Endothelial cell of umbilical vein (primary cell): ENCODE measurements around the gene KRT26. TPM values are rescaled to one million over a fixed set of nuclear protein-coding genes. Genes with fewer than 3 reads are reported as not detected.

Experiments
- BruUV-seq: library from RNA; stranded (reverse); fragments of 400-500 nt; replicated peaks from 2 replicates; lab custom pipeline; 2021; lab: Mats Ljungman, UMichigan
- CTCF ChIA-PET: fragments of 300-600, 350-600 bp; sonication (Branson Sonifier 250); formaldehyde crosslinking; loops from one replicate; lab custom pipeline; 2021; ENCODE audit warnings: antibody characterized with exemption, inconsistent platforms; lab: Charles Lee
- POLR2A ChIA-PET: fragments of 300-600, 350-600 bp; sonication (Branson Sonifier 250); formaldehyde crosslinking; loops from one replicate; lab custom pipeline; 2021; ENCODE audit warnings: antibody characterized with exemption, inconsistent platforms; lab: Charles Lee
- DNase-seq: peaks from one replicate; pipeline ENCODE4 v3.0.0-alpha.2; 2011; ENCODE audit warnings: low read depth, low spot score
- FAIRE-seq: peaks from 2 replicates; lab custom pipeline; 2011; peaks lifted over from hg19 to GRCh38; lab: Jason Lieb, UNC
- H2AFZ ChIP-seq: 2 replicates; pipeline ENCODE4 v1.6.0; 2012; ENCODE audit warnings: low read depth, low read length, control low read depth, inconsistent platforms
- H3K27ac ChIP-seq: 2 replicates; pipeline ENCODE4 v1.5.1; 2011; ENCODE audit warnings: low read depth, mild to moderate bottlenecking, control low read depth, low read length, moderate library complexity; ENCODE audit not compliant: insufficient read depth
- H3K27me3 ChIP-seq, 2 experiments: 2 replicates each; pipeline versions ENCODE4 v1.6.0 to v1.6.1; 2011; ENCODE audit warnings: low read length in 2 of 2, mixed read lengths in 1 of 2; ENCODE audit not compliant: control insufficient read depth in 2 of 2, insufficient read depth in 2 of 2
- H3K36me3 ChIP-seq, 2 experiments: 2 replicates in 1 of 2; 3 replicates in 1 of 2; pipeline ENCODE4 v1.5.1; 2011; ENCODE audit warnings: low read length in 2 of 2, mild to moderate bottlenecking in 1 of 2, moderate library complexity in 1 of 2; ENCODE audit not compliant: control insufficient read depth in 2 of 2, insufficient read depth in 2 of 2; ENCODE audit errors: extremely low read depth in 1 of 2
- H3K4me1 ChIP-seq: 3 replicates; pipeline ENCODE4 v1.5.1; 2011; ENCODE audit warnings: mild to moderate bottlenecking, low read length; ENCODE audit not compliant: control insufficient read depth, insufficient read depth; ENCODE audit errors: extremely low read depth
- H3K4me2 ChIP-seq: 2 replicates; pipeline ENCODE4 v1.6.1; 2011; ENCODE audit warnings: low read length, control low read depth, mixed read lengths; ENCODE audit not compliant: insufficient read depth
- H3K4me3 ChIP-seq, 3 experiments: fragments of 200-600 bp in 1 of 3; sonication (generic), shearing (Covaris generic) in 1 of 3; replicated peaks in 1 of 3; 2 replicates each; pipeline ENCODE4 v1.5.1; 2011 to 2016; ENCODE audit warnings: control low read depth in 3 of 3, low read length in 3 of 3, mild to moderate bottlenecking in 2 of 3, inconsistent platforms in 1 of 3, low read depth in 1 of 3, moderate library complexity in 1 of 3; ENCODE audit not compliant: insufficient read depth in 1 of 3
- H3K79me2 ChIP-seq: 2 replicates; pipeline ENCODE4 v1.6.0; 2012; ENCODE audit warnings: low read length, inconsistent platforms; ENCODE audit not compliant: control insufficient read depth, insufficient read depth
- H3K9ac ChIP-seq: replicated peaks from 2 replicates; pipeline ENCODE3; 2011; ENCODE audit warnings: low read length, control low read depth; ENCODE audit not compliant: insufficient read depth; ENCODE audit errors: extremely low read depth
- H3K9me1 ChIP-seq: replicated peaks from 3 replicates; pipeline ENCODE4 v1.6.0; 2011; ENCODE audit warnings: mild to moderate bottlenecking, low read length; ENCODE audit not compliant: control insufficient read depth, insufficient read depth; ENCODE audit errors: extremely low read depth
- H3K9me3 ChIP-seq: replicated peaks from 2 replicates; pipeline ENCODE4 v1.5.1; 2012; ENCODE audit warnings: low read length, inconsistent platforms; ENCODE audit not compliant: control insufficient read depth, insufficient read depth
- H4K20me1 ChIP-seq: replicated peaks from 2 replicates; pipeline ENCODE3; 2011; ENCODE audit warnings: mild to moderate bottlenecking, low read length; ENCODE audit not compliant: control insufficient read depth, insufficient read depth; ENCODE audit errors: extremely low read depth
- EZH2 ChIP-seq: IDR thresholded peaks from 2 replicates; pipeline ENCODE4 v1.6.1; 2012; ENCODE audit warnings: borderline replicate concordance, low read depth, mild to moderate bottlenecking, moderate library complexity, low read length, inconsistent platforms; ENCODE audit not compliant: severe bottlenecking
- FOS ChIP-seq: IDR thresholded peaks from 2 replicates; pipeline ENCODE4 v1.6.1; 2011; ENCODE audit warnings: mild to moderate bottlenecking, low read length, moderate library complexity, borderline replicate concordance; ENCODE audit not compliant: insufficient read depth
- GATA2 ChIP-seq: IDR thresholded peaks from 2 replicates; pipeline ENCODE4 v1.7.0; 2011; ENCODE audit warnings: low read depth, mild to moderate bottlenecking, moderate library complexity, mixed read lengths, low read length; ENCODE audit not compliant: insufficient read length, insufficient read depth
- JUN ChIP-seq: IDR thresholded peaks from 2 replicates; pipeline ENCODE4 v1.6.1; 2011; ENCODE audit warnings: borderline replicate concordance, low read depth; ENCODE audit not compliant: insufficient read length, insufficient read depth
- MYC ChIP-seq: IDR thresholded peaks from one replicate; pipeline ENCODE4 v1.6.1; 2011; ENCODE audit warnings: mild to moderate bottlenecking, low read depth, low read length
- POLR2A ChIP-seq: IDR thresholded peaks from 2 replicates; pipeline ENCODE4 v1.6.1; 2012; ENCODE audit warnings: low read depth, mild to moderate bottlenecking, control low read depth, low read length
- POLR2AphosphoS5 ChIP-seq: IDR thresholded peaks from 2 replicates; pipeline ENCODE4 v1.6.1; 2012; ENCODE audit warnings: low read depth, mild to moderate bottlenecking, control low read depth, low read length, moderate library complexity; ENCODE audit not compliant: insufficient read depth
- dilution Hi-C: fragments of 300-500 bp; cut with MboI; formaldehyde crosslinking; loops from one replicate; pipeline ENCODE4 v1.15.0; 2019; ENCODE audit warnings: low sequenced_read_pairs; ENCODE audit not compliant: extremely low pct_ligation_motif_present
- intact Hi-C: fragments of 100-400 bp; cut with micrococcal nuclease; formaldehyde crosslinking; loops from one replicate; pipeline ENCODE4 v1.10.0; 2022
- polyA plus RNA-seq, 4 experiments: library from polyadenylated mRNA; depleted of rRNA in 3 of 4; stranded (reverse) in 3 of 4; unstranded in 1 of 4; fragments of >200 nt; gene quantifications; 2 replicates each; pipeline versions ENCODE4 v1.2.1 to v1.2.3, GENCODE V29; 2011 to 2012; ENCODE audit warnings: missing spikeins in 1 of 4
- total RNA-seq: library from RNA; stranded (reverse); gene quantifications from 2 replicates; pipeline ENCODE4 v1.2.3, GENCODE V29; 2021
- TF ChIP-seq, protein P1 (sequence below), 2 donors: IDR thresholded peaks; 1 replicate in 1 of 2; 2 replicates in 1 of 2; pipeline ENCODE4 v1.5.1; 2011; ENCODE audit warnings: low read length in 2 of 2, mild to moderate bottlenecking in 2 of 2, moderate library complexity in 2 of 2, control low read depth in 1 of 2, inconsistent platforms in 1 of 2, low read depth in 1 of 2; ENCODE audit not compliant: insufficient read depth in 1 of 2; ENCODE audit errors: extremely low read depth in 1 of 2
- TF ChIP-seq, protein P2 (sequence below): IDR thresholded peaks from 2 replicates; pipeline ENCODE4 v1.6.1; 2011; ENCODE audit not compliant: insufficient read depth, insufficient read length

The KRT26 gene
- total and polyA plus RNA-seq, 2 donors (not counting 3 experiments of a cell fraction or from before 2014, with no cell fraction given) = not detected

DNA sequence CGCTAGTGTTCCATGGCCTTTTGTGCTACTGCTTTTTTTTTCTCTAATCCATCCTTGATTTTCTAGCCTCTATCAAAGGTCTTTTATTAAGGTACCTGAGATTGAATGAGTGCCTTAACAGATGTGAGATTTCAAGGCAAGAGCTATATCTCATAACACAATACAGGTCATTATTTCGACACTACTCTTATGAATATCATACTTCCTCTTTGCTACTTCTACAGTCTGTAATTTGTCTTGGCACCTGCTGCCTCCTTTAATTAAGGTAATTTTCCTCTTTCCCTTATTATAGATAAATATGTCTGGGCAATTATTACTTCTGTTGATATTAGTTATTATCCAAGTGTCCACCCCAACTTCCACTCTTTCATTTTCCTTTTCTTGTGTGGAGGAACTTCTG, 22.5 kb upstream of the KRT26 start:
- CTCF ChIA-PET = interaction anchor here (3.2 kb wide), 1 partner anchor 179 kb away, joined by 19 read pairs; no protein-coding TSS in a partner anchor
- Histone ChIP-seq H3K79me2 (no peaks in the 10 kb centered on the region), H2AFZ (no peak overlapping the region), H3K4me2 (no peak overlapping the region), H3K36me3 (no peaks in the 10 kb centered on the region), H3K27me3 (peaks cover 8 to 13% of the 10 kb centered on the region in 2 experiments), H3K9ac (no peak overlapping the region), H3K4me1 (no peaks in the 10 kb centered on the region), H3K27ac (no peak overlapping the region), H4K20me1 (no peaks in the 10 kb centered on the region), H3K9me1 (no peaks in the 10 kb centered on the region), H3K4me3 (no peak overlapping the region), H3K9me3 (no peaks in the 10 kb centered on the region)
- POLR2A ChIA-PET = no interaction called here
- TF ChIP-seq JUN = no peak
- TF ChIP-seq EZH2 = no peak
- no peak for TF ChIP-seq POLR2A
- TF ChIP-seq, protein P1, sequence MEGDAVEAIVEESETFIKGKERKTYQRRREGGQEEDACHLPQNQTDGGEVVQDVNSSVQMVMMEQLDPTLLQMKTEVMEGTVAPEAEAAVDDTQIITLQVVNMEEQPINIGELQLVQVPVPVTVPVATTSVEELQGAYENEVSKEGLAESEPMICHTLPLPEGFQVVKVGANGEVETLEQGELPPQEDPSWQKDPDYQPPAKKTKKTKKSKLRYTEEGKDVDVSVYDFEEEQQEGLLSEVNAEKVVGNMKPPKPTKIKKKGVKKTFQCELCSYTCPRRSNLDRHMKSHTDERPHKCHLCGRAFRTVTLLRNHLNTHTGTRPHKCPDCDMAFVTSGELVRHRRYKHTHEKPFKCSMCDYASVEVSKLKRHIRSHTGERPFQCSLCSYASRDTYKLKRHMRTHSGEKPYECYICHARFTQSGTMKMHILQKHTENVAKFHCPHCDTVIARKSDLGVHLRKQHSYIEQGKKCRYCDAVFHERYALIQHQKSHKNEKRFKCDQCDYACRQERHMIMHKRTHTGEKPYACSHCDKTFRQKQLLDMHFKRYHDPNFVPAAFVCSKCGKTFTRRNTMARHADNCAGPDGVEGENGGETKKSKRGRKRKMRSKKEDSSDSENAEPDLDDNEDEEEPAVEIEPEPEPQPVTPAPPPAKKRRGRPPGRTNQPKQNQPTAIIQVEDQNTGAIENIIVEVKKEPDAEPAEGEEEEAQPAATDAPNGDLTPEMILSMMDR (IDR thresholded peaks at IDR 0.05; ENCODE audit: extremely low read depth in 1 of 2, insufficient read depth in 1 of 2, low read depth in 1 of 2, low read length in 2 of 2) = no peak
- TF ChIP-seq, protein P2, sequence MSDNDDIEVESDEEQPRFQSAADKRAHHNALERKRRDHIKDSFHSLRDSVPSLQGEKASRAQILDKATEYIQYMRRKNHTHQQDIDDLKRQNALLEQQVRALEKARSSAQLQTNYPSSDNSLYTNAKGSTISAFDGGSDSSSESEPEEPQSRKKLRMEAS = no peak
- no peak for TF ChIP-seq GATA2
- TF ChIP-seq POLR2AphosphoS5 = no peak
- no peak for TF ChIP-seq MYC
- TF ChIP-seq FOS = no peak
- dilution Hi-C loops = no loop called here
- FAIRE-seq (no peak), DNase-seq (no peak)
- BruUV-seq = no TSS peak
- intact Hi-C loops = no loop called here
